ENCODE data around the gene FAM53B. TPM values are rescaled to one million over a fixed set of nuclear protein-coding genes. Genes with fewer than 3 reads are reported as not detected.
"Not testable (repeated sequence)": the region's sequence is repeated elsewhere in the genome, so short reads cannot be mapped to it uniquely, and the experiment has no call there.

Gene FAM53B
- total and polyA plus RNA-seq, 7 experiments from 2014 or later, result 3.9 to 51.5 (median 27.7) TPM

DNA sequence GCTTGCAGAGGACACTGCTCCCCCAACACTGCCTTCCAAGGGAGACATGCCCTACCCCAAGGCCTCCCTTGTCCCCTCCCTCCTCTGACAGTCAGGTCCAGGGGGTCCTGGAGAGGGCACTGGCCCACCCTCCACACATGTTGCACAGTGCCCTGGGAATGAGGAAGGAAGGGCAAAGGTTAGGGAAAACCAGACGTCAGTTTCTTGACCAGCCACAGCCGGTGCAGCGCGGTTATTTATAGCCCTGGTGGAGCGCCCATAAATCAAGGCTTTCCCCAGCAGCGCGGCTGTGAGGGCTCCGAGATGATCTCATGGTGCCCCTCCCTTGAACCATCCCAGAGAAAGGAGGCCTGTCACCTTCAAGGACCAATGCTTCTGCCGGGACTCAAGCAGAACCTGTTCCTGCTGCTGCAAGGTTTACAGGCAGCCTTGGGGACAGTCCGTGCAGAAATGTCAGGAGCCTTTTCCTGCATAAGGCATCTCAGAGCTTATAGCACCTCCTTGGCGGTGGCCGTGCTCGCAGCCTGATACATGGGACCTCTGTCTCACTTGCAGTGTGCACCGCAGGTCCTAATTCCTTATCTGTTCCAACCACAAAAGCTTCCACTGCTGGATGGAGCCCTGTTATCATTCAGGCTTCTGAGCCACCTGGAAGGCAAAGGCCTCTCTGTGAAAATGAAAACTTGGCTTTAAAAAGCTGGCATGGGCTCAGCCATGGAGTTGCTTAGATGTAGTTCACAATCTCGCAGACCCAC is 155.3 kb downstream of the FAM53B start:
- no peak overlapping the region for H3K27ac ChIP-seq (ENCODE audit: low read depth, low read length)
- ChIA-PET POLR2A (no interaction called here), CTCF (no interaction called here)
- no peaks in the 10 kb centered on the region for H3K4me1 ChIP-seq (ENCODE audit: control insufficient read depth in 2 of 2, insufficient read depth in 2 of 2, low read length in 2 of 2)
- DNase-seq (no peak), ATAC-seq (peak; percentile 24)
- Mint-ChIP-seq H3K36me3 (peaks cover 2 to 12% (median 7%) of the 10 kb centered on the region in 5 donors), H3K4me3 (no peak overlapping the region), H3K27me3 (peaks cover 0 to 4% (median 0%) of the 10 kb centered on the region in 5 donors), H3K27ac (no peak overlapping the region), H3K9me3 (peaks cover 0 to 4% (median 0%) of the 10 kb centered on the region in 11 donors), H3K4me1 (peaks cover 0 to 4% (median 0%) of the 10 kb centered on the region in 7 donors)
- H3K27me3 ChIP-seq (ENCODE audit: control insufficient read depth in 2 of 2, insufficient read depth in 2 of 2, low read length in 2 of 2), result no peaks in the 10 kb centered on the region
- intact Hi-C loops (cut with micrococcal nuclease), result no loop called here
- no peaks in the 10 kb centered on the region for H3K36me3 ChIP-seq (ENCODE audit: control insufficient read depth in 2 of 3, insufficient read depth in 3 of 3, low read length in 3 of 3)
- no peaks in the 10 kb centered on the region for H3K9me3 ChIP-seq (ENCODE audit: control insufficient read depth in 2 of 3, low read length in 3 of 3)
- H3K4me3 ChIP-seq (ENCODE audit: low read length), result no peak overlapping the region

DNA sequence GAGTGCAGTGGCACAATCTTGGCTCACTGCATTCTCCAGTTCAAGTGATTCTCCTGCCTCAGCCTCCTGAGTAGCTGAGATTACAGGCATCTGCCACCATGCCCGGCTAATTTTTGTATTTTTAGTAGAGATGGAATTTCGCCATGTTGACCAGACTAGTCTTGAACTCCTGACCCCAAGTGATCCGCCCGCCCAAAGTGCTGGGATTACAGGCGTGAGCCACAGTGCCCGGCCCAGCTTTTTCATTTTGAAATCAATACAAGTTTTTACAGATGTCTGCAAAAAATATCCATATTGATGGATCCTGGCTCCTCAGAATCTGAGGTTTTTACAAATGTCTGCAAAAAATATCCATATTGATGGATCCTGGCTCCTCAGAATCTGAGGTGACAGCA is 155.8 kb downstream of the FAM53B start:
- H3K36me3 ChIP-seq (ENCODE audit: control insufficient read depth in 2 of 3, insufficient read depth in 3 of 3, low read length in 3 of 3); CTCF ChIA-PET; H3K27me3 ChIP-seq (ENCODE audit: control insufficient read depth in 2 of 2, insufficient read depth in 2 of 2, low read length in 2 of 2); H3K27ac ChIP-seq (ENCODE audit: low read depth, low read length); H3K4me1 ChIP-seq (ENCODE audit: control insufficient read depth in 2 of 2, insufficient read depth in 2 of 2, low read length in 2 of 2); POLR2A ChIA-PET; H3K9me3 ChIP-seq (ENCODE audit: control insufficient read depth in 2 of 3, low read length in 3 of 3); H3K9me3 Mint-ChIP-seq; H3K4me3 Mint-ChIP-seq; H3K4me1 Mint-ChIP-seq; H3K27ac Mint-ChIP-seq; intact Hi-C loops (cut with micrococcal nuclease); H3K27me3 Mint-ChIP-seq; ATAC-seq; H3K4me3 ChIP-seq (ENCODE audit: low read length); DNase-seq: not testable (repeated sequence)
- H3K36me3 Mint-ChIP-seq, result peaks cover 2 to 15% (median 7%) of the 10 kb centered on the region in 5 donors

DNA sequence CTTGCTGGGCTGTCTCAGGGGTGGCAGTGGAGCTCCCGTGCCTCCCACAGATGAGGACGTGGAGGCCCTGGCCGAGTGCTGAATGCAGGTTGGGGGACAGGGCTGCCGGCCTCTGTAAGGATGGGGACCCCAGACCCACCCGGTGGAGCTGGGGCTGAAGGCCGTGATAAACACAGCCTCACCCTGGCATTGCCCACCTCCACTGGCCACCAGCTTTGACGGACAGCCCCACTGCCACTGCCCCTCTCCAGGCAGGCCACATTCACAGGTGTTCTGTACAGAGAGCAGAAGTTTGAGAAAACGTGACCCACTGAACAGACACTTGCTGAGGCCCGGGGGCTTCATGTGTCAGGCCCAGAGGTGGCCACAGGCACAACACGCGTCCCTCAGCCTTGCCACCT is 156.4 kb downstream of the FAM53B start:
- ChIA-PET POLR2A (no interaction called here), CTCF (no interaction called here)
- no peak overlapping the region for H3K27ac Mint-ChIP-seq
- peaks cover 2 to 15% (median 8%) of the 10 kb centered on the region in 5 donors for H3K36me3 Mint-ChIP-seq
- no peaks in the 10 kb centered on the region for H3K27me3 ChIP-seq (ENCODE audit: control insufficient read depth in 2 of 2, insufficient read depth in 2 of 2, low read length in 2 of 2)
- intact Hi-C loops (cut with micrococcal nuclease), result no loop called here
- no peak overlapping the region for H3K4me3 ChIP-seq (ENCODE audit: low read length)
- peaks cover 0 to 4% (median 0%) of the 10 kb centered on the region in 7 donors for H3K4me1 Mint-ChIP-seq
- H3K4me1 ChIP-seq (ENCODE audit: control insufficient read depth in 2 of 2, insufficient read depth in 2 of 2, low read length in 2 of 2), result no peaks in the 10 kb centered on the region
- H3K27me3 Mint-ChIP-seq, result peaks cover 0 to 6% (median 0%) of the 10 kb centered on the region in 5 donors
- H3K27ac ChIP-seq (ENCODE audit: low read depth, low read length), result no peak overlapping the region
- H3K9me3 ChIP-seq (ENCODE audit: control insufficient read depth in 2 of 3, low read length in 3 of 3), result no peaks in the 10 kb centered on the region
- DNase-seq, result no peak
- H3K4me3 Mint-ChIP-seq, result no peak overlapping the region
- peaks cover 0 to 9% (median 0%) of the 10 kb centered on the region in 11 donors for H3K9me3 Mint-ChIP-seq
- no peak for ATAC-seq
- no peaks in the 10 kb centered on the region for H3K36me3 ChIP-seq (ENCODE audit: control insufficient read depth in 2 of 3, insufficient read depth in 3 of 3, low read length in 3 of 3)

DNA sequence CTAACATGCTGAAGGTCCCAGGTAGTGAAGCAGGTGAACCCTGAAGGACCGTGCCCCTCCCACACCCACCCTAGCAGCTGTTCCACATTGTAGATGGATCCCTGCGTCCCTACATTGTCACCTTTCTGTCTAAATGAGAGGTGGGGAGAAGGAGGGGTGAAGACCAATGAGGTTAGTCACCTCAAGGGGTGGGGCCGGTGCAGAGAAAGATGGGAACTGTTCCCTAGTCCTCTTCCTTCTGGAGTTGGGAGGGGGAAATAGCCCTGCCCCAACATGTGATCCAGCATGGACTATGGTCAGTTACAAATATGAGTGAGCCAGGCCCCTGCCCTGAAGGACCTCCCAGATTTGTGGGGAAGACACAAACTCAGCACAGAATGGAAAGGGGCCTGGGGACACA is 158.0 kb downstream of the FAM53B start:
- no peak overlapping the region for H3K27ac ChIP-seq (ENCODE audit: low read depth, low read length)
- H3K36me3 Mint-ChIP-seq, result peaks cover 0 to 16% (median 11%) of the 10 kb centered on the region in 5 donors
- no peaks in the 10 kb centered on the region for H3K27me3 ChIP-seq (ENCODE audit: control insufficient read depth in 2 of 2, insufficient read depth in 2 of 2, low read length in 2 of 2)
- intact Hi-C loops (cut with micrococcal nuclease), result no loop called here
- ATAC-seq (no peak), DNase-seq (no peak)
- H3K9me3 ChIP-seq (ENCODE audit: control insufficient read depth in 2 of 3, low read length in 3 of 3), result no peaks in the 10 kb centered on the region
- peaks cover 0 to 2% (median 0%) of the 10 kb centered on the region in 7 donors for H3K4me1 Mint-ChIP-seq
- H3K27ac Mint-ChIP-seq, result no peak overlapping the region
- H3K27me3 Mint-ChIP-seq, result peaks cover 0 to 9% (median 0%) of the 10 kb centered on the region in 5 donors
- H3K36me3 ChIP-seq (ENCODE audit: control insufficient read depth in 2 of 3, insufficient read depth in 3 of 3, low read length in 3 of 3), result no peaks in the 10 kb centered on the region
- no peaks in the 10 kb centered on the region for H3K4me1 ChIP-seq (ENCODE audit: control insufficient read depth in 2 of 2, insufficient read depth in 2 of 2, low read length in 2 of 2)
- POLR2A ChIA-PET, result no interaction called here
- no peak overlapping the region for H3K4me3 Mint-ChIP-seq
- CTCF ChIA-PET, result no interaction called here
- H3K9me3 Mint-ChIP-seq, result peaks cover 0 to 9% (median under 1%) of the 10 kb centered on the region in 11 donors
- H3K4me3 ChIP-seq (ENCODE audit: low read length), result no peak overlapping the region

DNA sequence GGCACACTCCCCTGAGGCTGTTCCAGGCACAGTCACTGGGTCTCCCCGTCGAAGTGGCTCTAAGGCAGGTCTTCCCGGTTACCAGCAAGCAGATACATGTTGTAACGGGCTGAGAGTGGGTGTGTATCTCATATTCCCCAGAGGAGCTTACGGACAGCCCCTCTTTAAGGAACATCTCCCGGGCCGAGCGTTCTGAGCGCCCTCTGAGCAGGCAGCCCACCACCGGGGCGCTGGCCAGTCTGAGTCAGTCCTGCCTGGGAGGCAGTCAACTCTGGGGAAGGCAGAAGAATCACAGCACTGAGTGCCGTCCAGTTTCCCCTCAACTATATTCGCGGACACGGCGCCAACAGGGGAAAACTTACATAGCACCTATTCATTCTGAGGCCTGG is 165.2 kb downstream of the FAM53B start:
- Histone ChIP-seq H3K27ac (ENCODE audit: low read depth, low read length) (no peak overlapping the region), H3K9me3 (ENCODE audit: control insufficient read depth in 2 of 3, low read length in 3 of 3) (peaks cover 0 to 4% (median 0%) of the 10 kb centered on the region in 3 experiments), H3K36me3 (ENCODE audit: control insufficient read depth in 2 of 3, insufficient read depth in 3 of 3, low read length in 3 of 3) (no peaks in the 10 kb centered on the region), H3K4me3 (ENCODE audit: low read length) (no peak overlapping the region), H3K27me3 (ENCODE audit: control insufficient read depth in 2 of 2, insufficient read depth in 2 of 2, low read length in 2 of 2) (no peaks in the 10 kb centered on the region), H3K4me1 (ENCODE audit: control insufficient read depth in 2 of 2, insufficient read depth in 2 of 2, low read length in 2 of 2) (no peaks in the 10 kb centered on the region)
- H3K27me3 Mint-ChIP-seq, result peaks cover 0 to 6% (median 0%) of the 10 kb centered on the region in 5 donors
- H3K9me3 Mint-ChIP-seq, result peaks cover 0 to 22% (median 10%) of the 10 kb centered on the region in 11 donors
- H3K27ac Mint-ChIP-seq, result no peak overlapping the region
- peaks cover 0 to 32% (median 27%) of the 10 kb centered on the region in 5 donors for H3K36me3 Mint-ChIP-seq
- DNase-seq (no peak), ATAC-seq (no peak)
- CTCF ChIA-PET, result no interaction called here
- POLR2A ChIA-PET, result no interaction called here
- intact Hi-C loops (cut with micrococcal nuclease), result no loop called here
- peaks cover 0 to 3% (median 0%) of the 10 kb centered on the region in 7 donors for H3K4me1 Mint-ChIP-seq
- no peak overlapping the region for H3K4me3 Mint-ChIP-seq

DNA sequence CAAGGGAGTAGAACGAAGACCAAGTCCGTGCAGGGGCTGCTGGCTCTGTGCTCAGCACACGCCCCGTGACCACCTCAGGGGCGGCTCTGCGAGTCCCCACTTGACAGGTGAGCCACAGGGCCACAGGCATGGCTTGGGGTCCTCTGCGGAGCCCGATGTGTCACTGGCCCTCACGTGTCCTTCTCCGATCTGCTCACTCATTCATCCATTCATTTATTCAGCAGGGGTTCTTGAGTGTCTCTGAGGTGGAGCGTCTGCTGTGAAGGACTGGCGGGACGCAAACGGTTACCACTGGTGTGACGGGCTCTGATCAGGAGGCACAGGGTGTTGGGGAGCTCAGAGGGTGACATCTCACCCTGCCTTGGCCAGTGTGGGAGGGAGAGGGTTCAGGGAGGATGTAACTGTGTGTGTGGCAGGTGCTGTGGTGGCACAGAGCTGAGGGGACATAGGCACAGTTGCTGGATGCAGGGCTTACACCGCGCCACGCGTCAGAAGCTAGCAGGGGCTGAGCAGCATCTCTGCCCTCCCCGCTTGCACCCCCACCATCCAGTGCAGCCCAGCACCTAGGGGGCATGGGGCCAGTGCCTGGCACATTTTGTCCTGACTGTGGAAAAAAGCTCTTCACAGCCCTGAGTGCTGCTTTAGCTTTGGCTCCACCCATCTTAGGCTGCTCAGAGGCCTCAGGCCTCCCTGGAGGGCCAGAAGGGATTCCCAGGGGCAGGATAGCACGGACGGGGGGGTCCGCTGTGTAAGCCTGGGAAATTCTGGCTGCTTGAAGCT is 165.8 kb downstream of the FAM53B start:
- H3K4me1 Mint-ChIP-seq, result peaks cover 0 to 3% (median 0%) of the 10 kb centered on the region in 7 donors
- DNase-seq (no peak), ATAC-seq (peak; percentile 20)
- H3K27ac Mint-ChIP-seq, result peak overlapping the region in 1 of 9 donors; percentile 87
- Histone ChIP-seq H3K4me3 (ENCODE audit: low read length) (no peak overlapping the region), H3K27me3 (ENCODE audit: control insufficient read depth in 2 of 2, insufficient read depth in 2 of 2, low read length in 2 of 2) (no peaks in the 10 kb centered on the region), H3K9me3 (ENCODE audit: control insufficient read depth in 2 of 3, low read length in 3 of 3) (peaks cover 0 to 4% (median 0%) of the 10 kb centered on the region in 3 experiments), H3K27ac (ENCODE audit: low read depth, low read length) (no peak overlapping the region), H3K4me1 (ENCODE audit: control insufficient read depth in 2 of 2, insufficient read depth in 2 of 2, low read length in 2 of 2) (no peaks in the 10 kb centered on the region), H3K36me3 (ENCODE audit: control insufficient read depth in 2 of 3, insufficient read depth in 3 of 3, low read length in 3 of 3) (no peaks in the 10 kb centered on the region)
- ChIA-PET POLR2A (no interaction called here), CTCF (no interaction called here)
- H3K4me3 Mint-ChIP-seq, result no peak overlapping the region
- peaks cover 0 to 22% (median 10%) of the 10 kb centered on the region in 11 donors for H3K9me3 Mint-ChIP-seq
- intact Hi-C loops (cut with micrococcal nuclease), result no loop called here
- peaks cover 0 to 32% (median 24%) of the 10 kb centered on the region in 5 donors for H3K36me3 Mint-ChIP-seq
- peaks cover 0 to 3% (median 0%) of the 10 kb centered on the region in 5 donors for H3K27me3 Mint-ChIP-seq

All from naive thymus-derived CD4-positive, alpha-beta T cell (primary cell).